Pancreas (tissue), 10 donors: ENCODE measurements around the gene NPHP4. TPM values are rescaled to one million over a fixed set of nuclear protein-coding genes. Genes with fewer than 3 reads are reported as not detected.
A peak's percentile ranks its signal among the peaks of the same experiment; 100 is the strongest.

ENCODE experiments used
- ATAC-seq, 4 donors: fragments of 200-7000 bp; cut with Tn5 transposase; one replicate each; pipeline versions ENCODE4 v1.8.0 to v1.9.1; 2020; ENCODE audit warnings: mild to moderate bottlenecking in 4 of 4, moderate library complexity in 4 of 4
- DNase-seq, 6 donors: peaks; one replicate each; pipeline ENCODE4 v3.0.0-alpha.2; 2020
- FAIRE-seq: peaks from 2 replicates; lab custom pipeline; 2012; peaks lifted over from hg19 to GRCh38; lab: Jason Lieb, UNC
- H3K27ac ChIP-seq, 4 donors: fragments of 200-600 bp; sonication (generic); 1 replicate in 3 of 4; 2 replicates in 1 of 4; pipeline versions ENCODE4 v1.5.0 to v1.8.0; 2020
- H3K27me3 ChIP-seq, 4 donors: fragments of 200-600 bp; one replicate each; pipeline ENCODE4 v1.8.0; 2021
- H3K36me3 ChIP-seq, 3 donors: fragments of 200-600 bp; sonication (generic) in 1 of 3; one replicate each; pipeline versions ENCODE4 v1.5.0 to v1.8.0; 2020 to 2021
- H3K4me1 ChIP-seq, 3 donors: fragments of 200-600 bp; one replicate each; pipeline ENCODE4 v1.8.0; 2021
- H3K4me3 ChIP-seq, 4 donors: fragments of 200-600 bp; sonication (generic) in 2 of 4; one replicate each; pipeline versions ENCODE4 v1.5.0 to v1.8.0; 2020 to 2021
- H3K9me3 ChIP-seq, 4 donors: fragments of 200-600 bp; one replicate each; pipeline ENCODE4 v1.8.0; 2021
- CTCF ChIP-seq, 4 donors: fragments of 200-600 bp; sonication (generic) in 3 of 4; IDR thresholded peaks; one replicate each; pipeline versions ENCODE4 v1.5.0 to v1.8.0; 2021; ENCODE audit warnings: antibody characterized with exemption in 4 of 4
- WGBS, 2 donors: extraction: QIAGEN DNeasy Blood & Tissue Kit; methylation state at CpG; one replicate each; pipeline ENCODE4 v1.1.7; 2013; 5-methylcytosine and 5-hydroxymethylcytosine counted together
- intact Hi-C, 3 donors: fragments of 100-400 bp; cut with DNase I; formaldehyde crosslinking; loops; one replicate each; pipeline versions ENCODE4 v1.11.1 to v1.14.2; 2022
- polyA plus RNA-seq, 2 donors: library from polyadenylated mRNA; stranded (reverse); fragments of 200-250 nt; gene quantifications; one replicate each; pipeline ENCODE4 v1.2.3, GENCODE V29; 2013
- total RNA-seq, 6 donors: library from RNA; stranded (reverse); fragmentation: NEBNext Ultra II Directional in 4 of 6; extraction: Animal tissue kit (Norgen Biotek cat#: 25700) in 4 of 6; gene quantifications; one replicate each; pipeline versions ENCODE4 v1.2.1 to v1.2.4, GENCODE V29; 2021 to 2023
- donor health status: healthy with polysubstance abuse.
- donor health status: DM: no; HTN: no; CAD: no; lungs with moderate emphysema.
- donor health status: DM: no; HTN: no; CAD: no.
- donor health status: control.
- donor health status: control.
- donor health status: Bipolar disorder and iron deficiency.
- donor health status: DM: yes; HTN: yes; CAD: no.
- donor health status: DM: no; HTN: no; CAD: no.
- donor health status: DM: no; HTN: no; CAD: no.
- donor health status: DM: yes; HTN: yes; CAD: no.

Gene NPHP4
- total and polyA plus RNA-seq, 8 donors: 4.0 to 9.7 (median 5.7) TPM

DNA sequence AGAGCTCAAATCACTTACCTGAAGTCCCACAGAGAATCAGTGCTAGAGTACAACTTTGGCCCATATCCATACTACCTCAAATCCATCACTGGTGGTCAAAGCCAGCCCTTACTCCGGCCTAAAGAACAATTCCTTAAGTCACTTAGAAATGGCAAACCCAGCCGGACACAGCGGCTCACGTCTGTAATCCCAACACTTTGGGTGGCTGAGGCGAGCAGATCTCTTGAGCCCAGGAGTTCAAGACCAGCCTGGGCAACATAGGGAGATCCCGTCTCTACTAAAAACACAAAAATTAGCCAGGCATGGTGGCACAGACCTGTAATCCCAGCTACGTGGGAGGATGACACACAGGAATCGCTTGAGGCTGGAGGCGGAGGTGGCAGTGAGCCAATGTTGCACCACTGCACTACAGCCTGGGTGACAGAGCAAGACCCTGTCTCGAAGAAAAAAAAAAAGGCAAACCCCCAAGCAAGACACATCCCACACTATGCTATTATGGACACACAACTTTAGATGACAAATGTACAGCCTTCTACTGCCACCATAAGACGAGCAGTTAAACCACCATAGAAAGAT is 24.0 kb downstream of the NPHP4 start:
- Histone ChIP-seq H3K9me3 (no peaks in the 10 kb centered on the region), H3K4me1 (peaks cover 7 to 16% (median 9%) of the 10 kb centered on the region in 3 donors), H3K4me3 (no peak overlapping the region), H3K36me3 (no peaks in the 10 kb centered on the region), H3K27ac (no peak overlapping the region), H3K27me3 (no peaks in the 10 kb centered on the region)
- intact Hi-C loops: no loop called here
- FAIRE-seq (no peak), DNase-seq (peak in 1 of 6 donors; percentile 46), ATAC-seq (no peak)
- WGBS, 2 donors: 94% methylated on average over 11 of the region's 11 CpGs
- no peak for TF ChIP-seq CTCF (IDR thresholded peaks at IDR 0.05)

DNA sequence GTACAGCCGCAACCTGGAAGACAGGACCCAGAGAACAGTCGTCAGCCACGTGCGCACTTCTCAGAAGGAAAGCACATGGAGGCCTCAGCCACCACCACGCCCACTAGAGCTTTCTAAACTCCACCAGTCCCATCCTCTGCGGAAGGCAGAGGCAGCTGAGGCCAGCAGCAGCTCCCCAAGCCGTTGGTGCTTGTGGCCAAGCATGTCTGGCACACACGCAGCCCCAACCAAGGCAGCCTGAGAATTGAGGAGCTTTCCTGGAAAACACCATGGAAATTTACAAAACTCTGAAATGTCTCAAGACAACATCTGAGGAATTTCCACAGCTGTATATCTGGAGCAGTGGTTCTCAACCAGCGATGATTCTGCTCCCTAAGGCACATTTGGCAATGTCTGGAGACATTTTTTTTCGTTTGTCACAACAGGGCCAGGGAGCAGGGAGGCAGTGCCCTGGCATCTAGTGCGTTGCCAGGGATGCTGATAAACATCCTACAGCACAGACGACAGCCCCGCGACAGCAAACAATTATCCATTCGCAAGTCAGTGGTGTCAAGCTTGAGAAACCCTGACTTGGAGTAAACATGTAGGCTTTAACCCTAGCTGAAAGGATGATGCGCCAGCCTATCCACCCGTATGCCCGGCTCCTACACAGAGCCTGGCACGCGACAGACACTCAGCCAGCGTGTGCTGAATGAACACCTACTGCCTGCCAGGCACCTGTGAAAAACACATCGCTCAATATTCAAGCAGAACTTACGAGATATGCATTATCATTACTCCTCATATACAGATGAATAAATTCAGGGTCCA is 24.7 kb downstream of the NPHP4 start:
- H3K9me3 ChIP-seq: no peaks in the 10 kb centered on the region
- intact Hi-C loops: no loop called here
- no peak overlapping the region for H3K4me3 ChIP-seq
- no peak overlapping the region for H3K27ac ChIP-seq
- H3K4me1 ChIP-seq: peaks cover 7 to 16% (median 9%) of the 10 kb centered on the region in 3 donors
- ATAC-seq (peak in 1 of 4 donors; percentile 11), FAIRE-seq (no peak), DNase-seq (peak in 1 of 6 donors; percentile 30)
- H3K36me3 ChIP-seq: no peaks in the 10 kb centered on the region
- no peaks in the 10 kb centered on the region for H3K27me3 ChIP-seq
- WGBS, 2 donors: 85 to 93% methylated on average over 23 of the region's 23 CpGs
- no peak for TF ChIP-seq CTCF (IDR thresholded peaks at IDR 0.05)

DNA sequence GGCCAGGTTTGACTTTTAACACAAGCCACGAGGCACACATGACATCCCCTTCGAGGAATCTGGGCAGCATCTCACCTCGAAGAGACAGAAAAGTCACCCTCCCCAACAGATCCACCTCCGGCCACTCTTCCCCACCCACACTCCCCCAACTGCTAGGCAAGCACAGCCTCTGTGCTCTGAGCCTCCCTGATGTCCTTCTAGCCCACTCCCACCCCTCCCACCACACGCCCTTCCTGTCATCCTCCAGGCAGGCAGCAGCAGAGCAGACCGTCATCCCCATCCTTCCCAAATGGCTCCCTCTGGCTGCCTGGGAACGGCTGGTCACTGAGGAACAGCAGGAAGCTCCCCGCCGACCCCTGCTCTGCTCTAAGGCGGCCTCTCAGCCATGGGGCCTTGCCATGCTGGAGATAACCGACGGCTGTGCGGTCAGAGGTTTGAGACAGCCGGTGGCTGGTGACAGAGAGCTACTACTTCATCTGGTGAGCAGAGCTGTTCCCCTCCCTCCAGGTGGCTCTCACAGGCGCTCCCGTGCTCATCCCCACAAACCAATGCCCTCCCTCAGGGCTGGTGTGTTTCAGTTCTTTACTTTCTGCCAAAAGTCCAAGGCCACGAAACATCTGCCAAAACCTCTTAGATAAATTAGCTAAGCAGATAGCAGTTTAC is 25.6 kb downstream of the NPHP4 start:
- DNase-seq: peak in 1 of 6 donors; percentile 52
- no peak for TF ChIP-seq CTCF (IDR thresholded peaks at IDR 0.05)
- Histone ChIP-seq H3K9me3 (no peaks in the 10 kb centered on the region), H3K4me3 (no peak overlapping the region), H3K36me3 (no peaks in the 10 kb centered on the region), H3K27me3 (no peaks in the 10 kb centered on the region), H3K4me1 (peaks cover 7 to 15% (median 7%) of the 10 kb centered on the region in 3 donors), H3K27ac (no peak overlapping the region)
- intact Hi-C loops: no loop called here
- 86 to 88% methylated on average over 17 of the region's 17 CpGs for whole genome bisulfite sequencing, 2 donors
- no peak for FAIRE-seq
- no peak for ATAC-seq

- intact Hi-C loops: no loop called here
- Histone ChIP-seq H3K4me1 (peaks cover 0 to 5% (median 4%) of the 10 kb centered on the region in 3 donors), H3K36me3 (no peaks in the 10 kb centered on the region), H3K4me3 (no peak overlapping the region), H3K9me3 (no peaks in the 10 kb centered on the region), H3K27ac (no peak overlapping the region), H3K27me3 (no peaks in the 10 kb centered on the region)
- no peak for TF ChIP-seq CTCF (IDR thresholded peaks at IDR 0.05)
- peak in 1 of 6 donors; percentile 30 for DNase-seq
- ATAC-seq: no peak
- FAIRE-seq: no peak
- 94 to 95% methylated on average over 16 of the region's 16 CpGs for WGBS, 2 donors
Measured at GRCh38 chr1:5965586-5966131, 26.6 kb downstream of the NPHP4 start.
